Stomach (tissue), 9 donors: ENCODE measurements around the gene JAK1. TPM values are rescaled to one million over a fixed set of nuclear protein-coding genes. Genes with fewer than 3 reads are reported as not detected.

Experiments used
- DNase-seq, 2 donors: peaks; one replicate each; pipeline versions ENCODE4 v3.0.0 to v3.0.0-alpha.2; 2013 to 2019
- H3K27ac ChIP-seq, 5 donors: fragments of 200-600 bp in 4 of 5; sonication (generic) in 4 of 5; one replicate each; pipeline ENCODE4 v1.5.1; 2013 to 2019; ENCODE audit warnings: mild to moderate bottlenecking in 1 of 5, moderate library complexity in 1 of 5
- H3K27me3 ChIP-seq, 3 donors: fragments of 200-600 bp; sonication (generic); one replicate each; pipeline ENCODE4 v1.5.1; 2017 to 2019; ENCODE audit warnings: mixed run types in 1 of 3
- H3K36me3 ChIP-seq, 4 donors: fragments of 200-600 bp; sonication (generic); 1 replicate in 3 of 4; 2 replicates in 1 of 4; pipeline ENCODE4 v1.5.1; 2016 to 2019
- H3K4me1 ChIP-seq, 4 donors: fragments of 200-600 bp; sonication (generic); one replicate each; pipeline ENCODE4 v1.5.1; 2016 to 2019
- H3K4me3 ChIP-seq, 4 donors: fragments of 200-600 bp; sonication (generic) in 3 of 4; one replicate each; pipeline ENCODE4 v1.5.1; 2016 to 2019; ENCODE audit warnings: mild to moderate bottlenecking in 1 of 4
- H3K9me3 ChIP-seq, 4 donors: fragments of 200-600 bp; sonication (generic); one replicate each; pipeline ENCODE4 v1.5.1; 2016 to 2019
- EP300 ChIP-seq: sonication (generic); formaldehyde crosslinking; IDR thresholded peaks from one replicate; pipeline ENCODE4 v1.6.1; 2017; ENCODE audit warnings: antibody characterized with exemption
- POLR2A ChIP-seq, 4 donors: fragments of 450-650 bp; IDR thresholded peaks; one replicate each; pipeline ENCODE4 v1.6.1; 2016; ENCODE audit warnings: antibody characterized with exemption in 4 of 4, control low read depth in 2 of 4, mild to moderate bottlenecking in 1 of 4, moderate library complexity in 1 of 4
- POLR2AphosphoS5 ChIP-seq, 3 donors: sonication (generic); formaldehyde crosslinking; IDR thresholded peaks; one replicate each; pipeline ENCODE4 v1.6.1; 2016; ENCODE audit warnings: antibody characterized with exemption in 3 of 3
- WGBS, 5 donors: extraction: QIAGEN DNeasy Blood & Tissue Kit in 3 of 5; methylation state at CpG; one replicate each; pipeline versions ENCODE4 v1.1.5 to v1.1.7; 2013 to 2018; 5-methylcytosine and 5-hydroxymethylcytosine counted together
- intact Hi-C: fragments of 100-400 bp; cut with DNase I; formaldehyde crosslinking; loops from one replicate; pipeline ENCODE4 v1.15.1; 2023; ENCODE audit warnings: low total_unique reads
- polyA plus RNA-seq, 3 donors: library from polyadenylated mRNA; stranded (reverse); fragments of 200-250 nt; gene quantifications; one replicate each; pipeline ENCODE4 v1.2.3, GENCODE V29; 2013
- total RNA-seq, 5 donors: library from RNA; depleted of rRNA; stranded (reverse); fragments of >200 nt; gene quantifications; one replicate each; pipeline versions ENCODE4 v1.1.0 to v1.2.3, GENCODE V29; 2014 to 2016
- TF ChIP-seq, protein P1 (sequence below), 7 experiments: fragments of 450-650 bp in 4 of 7; fragments of 200-600 bp in 3 of 7; sonication (generic) in 3 of 7; IDR thresholded peaks; one replicate each; pipeline ENCODE4 v1.5.1; 2016 to 2019; ENCODE audit warnings: antibody characterized with exemption in 7 of 7, control low read depth in 2 of 7, mild to moderate bottlenecking in 1 of 7
- donor health status: healthy with polysubstance abuse.
- donor health status: Bipolar disorder and iron deficiency.
- donor health status: healthy.

Gene JAK1
- total and polyA plus RNA-seq, 8 donors = 21.3 to 149 (median 77.7) TPM

DNA sequence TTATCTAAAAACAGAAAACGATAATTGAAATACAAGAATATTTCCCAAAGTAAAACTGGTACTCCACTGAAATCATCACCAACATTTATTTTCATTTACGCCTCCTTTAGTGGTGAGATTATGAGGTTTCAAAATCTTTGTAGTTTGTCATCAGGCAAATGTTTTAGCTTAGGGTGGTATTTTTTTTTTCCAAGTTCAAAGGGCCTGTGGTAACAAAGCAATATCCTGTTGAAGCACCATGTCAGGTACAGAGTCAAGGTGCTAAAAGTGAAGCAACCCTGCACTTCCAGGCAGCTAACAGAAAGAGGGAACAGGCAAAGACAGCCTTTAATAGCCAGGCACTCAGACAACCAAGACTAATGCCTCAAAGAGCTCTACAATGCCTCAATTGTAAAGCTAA is 89.2 kb downstream of the JAK1 start:
- peaks cover 0 to 8% (median 0%) of the 10 kb centered on the region in 4 donors for H3K4me1 ChIP-seq
- H3K36me3 ChIP-seq = peaks cover 18 to 93% (median 84%) of the 10 kb centered on the region in 4 donors
- H3K9me3 ChIP-seq = no peaks in the 10 kb centered on the region
- DNase-seq = peak in 1 of 2 donors; percentile 47
- intact Hi-C loops = no loop called here
- no peaks in the 10 kb centered on the region for H3K27me3 ChIP-seq
- no peak overlapping the region for H3K4me3 ChIP-seq
- no peak overlapping the region for H3K27ac ChIP-seq
- TF ChIP-seq POLR2AphosphoS5 (IDR thresholded peaks at IDR 0.05) (no peak), POLR2A (IDR thresholded peaks at IDR 0.05) (no peak), EP300 (no peak)
- TF ChIP-seq, protein P1, sequence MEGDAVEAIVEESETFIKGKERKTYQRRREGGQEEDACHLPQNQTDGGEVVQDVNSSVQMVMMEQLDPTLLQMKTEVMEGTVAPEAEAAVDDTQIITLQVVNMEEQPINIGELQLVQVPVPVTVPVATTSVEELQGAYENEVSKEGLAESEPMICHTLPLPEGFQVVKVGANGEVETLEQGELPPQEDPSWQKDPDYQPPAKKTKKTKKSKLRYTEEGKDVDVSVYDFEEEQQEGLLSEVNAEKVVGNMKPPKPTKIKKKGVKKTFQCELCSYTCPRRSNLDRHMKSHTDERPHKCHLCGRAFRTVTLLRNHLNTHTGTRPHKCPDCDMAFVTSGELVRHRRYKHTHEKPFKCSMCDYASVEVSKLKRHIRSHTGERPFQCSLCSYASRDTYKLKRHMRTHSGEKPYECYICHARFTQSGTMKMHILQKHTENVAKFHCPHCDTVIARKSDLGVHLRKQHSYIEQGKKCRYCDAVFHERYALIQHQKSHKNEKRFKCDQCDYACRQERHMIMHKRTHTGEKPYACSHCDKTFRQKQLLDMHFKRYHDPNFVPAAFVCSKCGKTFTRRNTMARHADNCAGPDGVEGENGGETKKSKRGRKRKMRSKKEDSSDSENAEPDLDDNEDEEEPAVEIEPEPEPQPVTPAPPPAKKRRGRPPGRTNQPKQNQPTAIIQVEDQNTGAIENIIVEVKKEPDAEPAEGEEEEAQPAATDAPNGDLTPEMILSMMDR (IDR thresholded peaks at IDR 0.05) = no peak
- 86 to 91% (median 88%) methylated on average over 2 of the region's 2 CpGs for WGBS, 5 donors

DNA sequence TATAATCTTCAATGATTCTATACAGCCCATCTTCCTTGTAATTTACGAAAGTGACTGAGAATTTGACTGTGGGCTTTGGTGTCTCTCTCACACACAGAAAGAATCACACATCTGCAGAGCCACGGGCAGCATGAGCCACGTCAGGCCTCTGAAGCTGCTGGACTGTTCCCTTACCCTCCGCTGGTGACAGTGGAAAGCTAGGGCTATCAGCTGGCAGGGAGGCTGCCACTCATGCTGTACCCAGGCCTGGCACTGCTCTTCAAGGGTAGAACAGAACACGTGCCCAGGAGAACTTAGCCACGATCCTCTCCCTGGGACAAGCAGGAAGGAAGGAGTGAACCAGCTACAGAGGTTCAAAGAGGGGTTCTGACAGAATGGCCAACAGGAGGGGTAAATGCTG is 90.7 kb downstream of the JAK1 start:
- Histone ChIP-seq H3K4me3 (no peak overlapping the region), H3K4me1 (peaks cover 0 to 8% (median 0%) of the 10 kb centered on the region in 4 donors), H3K27ac (no peak overlapping the region), H3K36me3 (peaks cover 30 to 93% (median 86%) of the 10 kb centered on the region in 4 donors), H3K27me3 (no peaks in the 10 kb centered on the region), H3K9me3 (no peaks in the 10 kb centered on the region)
- no peak for TF ChIP-seq EP300
- TF ChIP-seq, protein P1 (IDR thresholded peaks at IDR 0.05) = no peak
- no peak for TF ChIP-seq POLR2A (IDR thresholded peaks at IDR 0.05)
- TF ChIP-seq POLR2AphosphoS5 (IDR thresholded peaks at IDR 0.05) = no peak
- no peak for DNase-seq
- intact Hi-C loops = no loop called here
- 83 to 94% (median 92%) methylated on average over 6 of the region's 6 CpGs for WGBS, 5 donors

GRCh38 chr1:64875101-64875500 is 91.2 kb downstream of the JAK1 start:
- Histone ChIP-seq H3K27me3 (no peaks in the 10 kb centered on the region), H3K36me3 (peaks cover 30 to 95% (median 88%) of the 10 kb centered on the region in 4 donors), H3K27ac (no peak overlapping the region), H3K4me1 (peaks cover 0 to 8% (median 0%) of the 10 kb centered on the region in 4 donors), H3K9me3 (no peaks in the 10 kb centered on the region), H3K4me3 (no peak overlapping the region)
- 79 to 97% (median 89%) methylated on average over 10 of the region's 10 CpGs for WGBS, 5 donors
- DNase-seq = no peak
- intact Hi-C loops = no loop called here
- TF ChIP-seq, protein P1 (IDR thresholded peaks at IDR 0.05) = no peak
- TF ChIP-seq EP300 (no peak), POLR2AphosphoS5 (IDR thresholded peaks at IDR 0.05) (no peak), POLR2A (IDR thresholded peaks at IDR 0.05) (no peak)

DNA sequence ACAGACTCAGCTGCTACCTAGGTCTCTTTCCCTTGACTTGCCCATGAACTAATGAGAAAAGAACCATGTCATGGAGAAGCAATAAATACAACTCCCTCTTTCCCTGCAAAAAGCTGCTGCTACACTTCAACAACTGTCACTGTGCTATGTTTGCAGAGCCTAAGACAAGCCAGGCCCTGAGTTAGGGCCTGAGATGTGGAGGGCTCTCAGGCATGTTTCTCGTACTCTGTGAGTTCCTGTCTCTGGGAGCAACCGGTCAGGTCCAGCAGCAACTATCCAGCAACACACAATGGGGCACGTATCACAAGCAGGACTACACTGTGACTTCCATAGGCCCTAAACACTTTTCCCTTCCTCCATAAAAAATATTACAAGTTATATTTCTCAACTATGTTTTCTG is 91.7 kb downstream of the JAK1 start:
- intact Hi-C loops = no loop called here
- H3K36me3 ChIP-seq = peaks cover 34 to 96% (median 90%) of the 10 kb centered on the region in 4 donors
- no peak overlapping the region for H3K4me3 ChIP-seq
- H3K27me3 ChIP-seq = no peaks in the 10 kb centered on the region
- no peaks in the 10 kb centered on the region for H3K9me3 ChIP-seq
- no peak for DNase-seq
- H3K27ac ChIP-seq = no peak overlapping the region
- TF ChIP-seq EP300 (no peak), POLR2AphosphoS5 (IDR thresholded peaks at IDR 0.05) (no peak), POLR2A (IDR thresholded peaks at IDR 0.05) (no peak)
- TF ChIP-seq, protein P1 (IDR thresholded peaks at IDR 0.05) = no peak
- 77 to 100% (median 92%) methylated on average over 3 of the region's 3 CpGs for WGBS, 5 donors
- peaks cover 0 to 8% (median 0%) of the 10 kb centered on the region in 4 donors for H3K4me1 ChIP-seq
